ENCODE data around the gene LRP1B.

LRP1B gene

DNA sequence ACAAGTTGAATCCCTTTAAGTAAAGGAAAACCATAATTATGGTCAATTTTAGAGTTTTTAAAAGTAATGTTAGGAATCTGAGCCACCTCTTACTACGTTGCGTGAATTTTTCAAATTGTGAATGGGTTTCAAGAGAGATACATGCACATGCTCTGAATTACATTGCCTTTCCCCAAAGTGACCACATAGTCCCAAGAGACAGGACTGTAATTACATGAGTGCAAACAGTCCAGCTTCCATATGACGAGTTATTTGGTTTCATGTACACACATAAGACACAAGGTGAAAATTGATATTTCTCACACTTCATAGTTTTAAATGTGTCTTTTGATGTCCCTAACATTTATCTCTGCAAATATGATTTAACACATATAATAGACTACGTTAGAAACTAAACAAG, 850.8 kb downstream of the LRP1B start:
- no peak for DNase-seq (ENCODE audit: low read depth)
- no peak overlapping the region for H3K4me3 ChIP-seq (ENCODE audit: low read length)
- TF ChIP-seq, protein P1, sequence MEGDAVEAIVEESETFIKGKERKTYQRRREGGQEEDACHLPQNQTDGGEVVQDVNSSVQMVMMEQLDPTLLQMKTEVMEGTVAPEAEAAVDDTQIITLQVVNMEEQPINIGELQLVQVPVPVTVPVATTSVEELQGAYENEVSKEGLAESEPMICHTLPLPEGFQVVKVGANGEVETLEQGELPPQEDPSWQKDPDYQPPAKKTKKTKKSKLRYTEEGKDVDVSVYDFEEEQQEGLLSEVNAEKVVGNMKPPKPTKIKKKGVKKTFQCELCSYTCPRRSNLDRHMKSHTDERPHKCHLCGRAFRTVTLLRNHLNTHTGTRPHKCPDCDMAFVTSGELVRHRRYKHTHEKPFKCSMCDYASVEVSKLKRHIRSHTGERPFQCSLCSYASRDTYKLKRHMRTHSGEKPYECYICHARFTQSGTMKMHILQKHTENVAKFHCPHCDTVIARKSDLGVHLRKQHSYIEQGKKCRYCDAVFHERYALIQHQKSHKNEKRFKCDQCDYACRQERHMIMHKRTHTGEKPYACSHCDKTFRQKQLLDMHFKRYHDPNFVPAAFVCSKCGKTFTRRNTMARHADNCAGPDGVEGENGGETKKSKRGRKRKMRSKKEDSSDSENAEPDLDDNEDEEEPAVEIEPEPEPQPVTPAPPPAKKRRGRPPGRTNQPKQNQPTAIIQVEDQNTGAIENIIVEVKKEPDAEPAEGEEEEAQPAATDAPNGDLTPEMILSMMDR (IDR thresholded peaks at IDR 0.05; ENCODE audit: insufficient read depth, low read depth, low read length, missing control alignments): no peak

DNA sequence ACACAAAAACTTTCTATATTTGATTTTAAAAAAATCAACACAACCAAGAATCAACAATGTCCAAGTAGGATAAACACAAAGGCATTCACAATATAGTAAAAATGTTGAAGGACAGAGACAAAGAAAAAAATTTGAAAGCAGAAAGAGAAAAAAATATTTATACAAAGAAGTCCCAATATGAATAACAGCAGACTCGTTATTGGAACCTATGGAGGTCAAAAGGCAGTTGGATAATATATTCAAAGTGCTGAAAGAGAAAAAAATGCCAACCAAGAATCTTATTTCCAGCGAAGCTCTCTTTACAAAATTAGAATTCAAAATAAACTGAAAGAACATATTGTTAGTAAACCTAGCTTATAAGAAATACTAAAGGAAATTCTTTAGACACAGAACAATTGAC, 859.5 kb downstream of the LRP1B start:
- no peak overlapping the region for H3K4me3 ChIP-seq (ENCODE audit: low read length)
- TF ChIP-seq, protein P1 (IDR thresholded peaks at IDR 0.05; ENCODE audit: insufficient read depth, low read depth, low read length, missing control alignments): no peak
- DNase-seq (ENCODE audit: low read depth): no peak

GRCh38 chr2:141264848-141265247, 866.0 kb downstream of the LRP1B start:
- no peak overlapping the region for H3K4me3 ChIP-seq (ENCODE audit: low read length)
- DNase-seq (ENCODE audit: low read depth): no peak

GRCh38 chr2:141260911-141261310, 869.9 kb downstream of the LRP1B start:
- TF ChIP-seq, protein P1 (IDR thresholded peaks at IDR 0.05; ENCODE audit: insufficient read depth, low read depth, low read length, missing control alignments): no peak
- DNase-seq (ENCODE audit: low read depth): no peak

More at GRCh38 chr2:141264848-141265247, 866.0 kb downstream of the LRP1B start:
- TF ChIP-seq, protein P1 (IDR thresholded peaks at IDR 0.05; ENCODE audit: insufficient read depth, low read depth, low read length, missing control alignments): no peak

GRCh38 chr2:141259683-141260082, 871.1 kb downstream of the LRP1B start:
- TF ChIP-seq, protein P1 (IDR thresholded peaks at IDR 0.05; ENCODE audit: insufficient read depth, low read depth, low read length, missing control alignments): no peak
- no peak for DNase-seq (ENCODE audit: low read depth)
- H3K4me3 ChIP-seq (ENCODE audit: low read length): no peak overlapping the region

More at GRCh38 chr2:141260911-141261310, 869.9 kb downstream of the LRP1B start:
- H3K4me3 ChIP-seq (ENCODE audit: low read length): no peak overlapping the region

DNA sequence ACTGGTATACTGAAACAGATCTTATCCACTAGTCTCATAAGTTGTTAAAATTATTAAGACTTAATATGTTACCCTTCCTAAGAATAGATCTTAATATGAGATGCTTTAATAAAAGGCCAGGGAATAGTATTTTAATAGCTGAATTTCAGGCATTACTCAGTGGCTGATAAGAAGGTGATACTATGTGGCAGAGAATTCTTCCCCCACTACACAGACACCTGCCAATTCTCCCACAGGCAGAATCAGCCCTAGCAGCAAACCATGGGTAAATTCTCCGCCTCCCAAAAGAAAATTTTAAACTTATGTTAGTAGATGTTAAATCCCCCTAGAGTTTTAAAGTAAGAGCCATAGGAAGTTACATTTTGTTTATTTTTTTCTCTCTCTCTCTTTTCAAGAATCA, 888.8 kb downstream of the LRP1B start:
- TF ChIP-seq, protein P1 (IDR thresholded peaks at IDR 0.05; ENCODE audit: insufficient read depth, low read depth, low read length, missing control alignments): no peak

DNA sequence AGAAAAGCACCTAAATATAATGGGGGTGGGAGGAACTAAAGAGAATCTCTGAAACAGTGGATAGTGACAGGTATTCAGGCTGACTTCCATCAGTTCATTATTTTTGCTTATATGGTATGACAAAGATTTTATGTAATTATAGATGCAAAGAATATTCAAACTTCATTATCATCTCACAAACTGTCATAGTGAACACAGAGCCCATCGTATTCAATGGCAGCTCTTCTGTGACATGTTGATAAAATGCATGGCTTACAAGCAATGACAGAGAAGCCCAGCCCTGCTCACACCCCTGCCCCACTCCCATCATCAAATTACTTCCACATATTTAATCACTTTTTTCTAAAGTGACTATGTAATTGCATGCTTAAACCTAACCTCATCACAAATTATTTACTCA, 904.3 kb downstream of the LRP1B start:
- no peak for DNase-seq (ENCODE audit: low read depth)
- H3K4me3 ChIP-seq (ENCODE audit: low read length): no peak overlapping the region
- TF ChIP-seq, protein P1 (IDR thresholded peaks at IDR 0.05; ENCODE audit: insufficient read depth, low read depth, low read length, missing control alignments): no peak

More for the DNA sequence above, 888.8 kb downstream of the LRP1B start:
- no peak overlapping the region for H3K4me3 ChIP-seq (ENCODE audit: low read length)
- DNase-seq (ENCODE audit: low read depth): no peak
